Measurements from ENCODE around the gene LRRN2. TPM values are rescaled to one million over a fixed set of nuclear protein-coding genes. Genes with fewer than 3 reads are reported as not detected.

The LRRN2 gene
- total RNA-seq, 1 experiment from 2014 or later, result 4.6 TPM

DNA sequence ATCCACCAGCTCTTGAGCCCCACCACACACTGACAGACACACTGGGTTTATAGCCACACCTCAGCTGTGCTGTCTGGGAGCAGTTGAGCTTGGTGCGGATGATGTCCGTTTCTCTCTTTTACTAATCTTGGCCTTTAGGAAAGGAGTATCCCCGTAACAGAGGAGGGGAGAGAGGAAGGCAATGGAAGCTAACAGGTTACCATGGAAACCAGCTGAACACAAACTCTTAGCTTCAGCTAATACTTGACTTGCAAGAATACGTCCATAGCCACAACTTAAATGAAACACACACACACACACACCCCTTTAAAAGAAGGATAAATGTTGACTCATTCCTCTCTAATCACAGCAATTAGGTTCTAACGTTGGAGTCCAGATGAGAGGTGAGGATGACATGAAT is 28.0 kb upstream of the LRRN2 start:
- Histone ChIP-seq H3K79me2 (ENCODE audit: low read depth) (no peaks in the 10 kb centered on the region), H3K4me1 (replicated peaks; ENCODE audit: insufficient read depth) (peaks cover 6% of the 10 kb centered on the region), H3K9me2 (ENCODE audit: insufficient read depth) (no peaks in the 10 kb centered on the region), H4K20me1 (ENCODE audit: insufficient read depth) (no peaks in the 10 kb centered on the region), H3F3A (ENCODE audit: insufficient read depth, low read depth) (peaks cover 6% of the 10 kb centered on the region; the same call in 1 of the 2 replicates), H2AFZ (no peak overlapping the region), H3K27ac (no peak overlapping the region), H3K9me3 (ENCODE audit: insufficient read depth, low read depth) (no peaks in the 10 kb centered on the region), H3K4me2 (no peak overlapping the region), H3K36me3 (ENCODE audit: low read depth) (no peaks in the 10 kb centered on the region), H3K4me3 (no peak overlapping the region), H3K27me3 (ENCODE audit: insufficient read depth, low read depth) (peaks cover 5% of the 10 kb centered on the region; the same call in 1 of the 2 replicates)
- intact Hi-C loops (cut with micrococcal nuclease; ENCODE audit: unreplicated experiment), result no loop called here
- no TSS peak for BruUV-seq (replicated peaks)
- ChIA-PET POLR2A (ENCODE audit: unreplicated experiment) (no interaction called here), CTCF (no interaction called here)
- DNase-seq, result no peak
- no peak for TF ChIP-seq EZH2 (IDR thresholded peaks at IDR 0.05; ENCODE audit: low read depth)
- TF ChIP-seq, protein P1, sequence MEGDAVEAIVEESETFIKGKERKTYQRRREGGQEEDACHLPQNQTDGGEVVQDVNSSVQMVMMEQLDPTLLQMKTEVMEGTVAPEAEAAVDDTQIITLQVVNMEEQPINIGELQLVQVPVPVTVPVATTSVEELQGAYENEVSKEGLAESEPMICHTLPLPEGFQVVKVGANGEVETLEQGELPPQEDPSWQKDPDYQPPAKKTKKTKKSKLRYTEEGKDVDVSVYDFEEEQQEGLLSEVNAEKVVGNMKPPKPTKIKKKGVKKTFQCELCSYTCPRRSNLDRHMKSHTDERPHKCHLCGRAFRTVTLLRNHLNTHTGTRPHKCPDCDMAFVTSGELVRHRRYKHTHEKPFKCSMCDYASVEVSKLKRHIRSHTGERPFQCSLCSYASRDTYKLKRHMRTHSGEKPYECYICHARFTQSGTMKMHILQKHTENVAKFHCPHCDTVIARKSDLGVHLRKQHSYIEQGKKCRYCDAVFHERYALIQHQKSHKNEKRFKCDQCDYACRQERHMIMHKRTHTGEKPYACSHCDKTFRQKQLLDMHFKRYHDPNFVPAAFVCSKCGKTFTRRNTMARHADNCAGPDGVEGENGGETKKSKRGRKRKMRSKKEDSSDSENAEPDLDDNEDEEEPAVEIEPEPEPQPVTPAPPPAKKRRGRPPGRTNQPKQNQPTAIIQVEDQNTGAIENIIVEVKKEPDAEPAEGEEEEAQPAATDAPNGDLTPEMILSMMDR (conservative IDR thresholded peaks at IDR 0.05), result no peak

DNA sequence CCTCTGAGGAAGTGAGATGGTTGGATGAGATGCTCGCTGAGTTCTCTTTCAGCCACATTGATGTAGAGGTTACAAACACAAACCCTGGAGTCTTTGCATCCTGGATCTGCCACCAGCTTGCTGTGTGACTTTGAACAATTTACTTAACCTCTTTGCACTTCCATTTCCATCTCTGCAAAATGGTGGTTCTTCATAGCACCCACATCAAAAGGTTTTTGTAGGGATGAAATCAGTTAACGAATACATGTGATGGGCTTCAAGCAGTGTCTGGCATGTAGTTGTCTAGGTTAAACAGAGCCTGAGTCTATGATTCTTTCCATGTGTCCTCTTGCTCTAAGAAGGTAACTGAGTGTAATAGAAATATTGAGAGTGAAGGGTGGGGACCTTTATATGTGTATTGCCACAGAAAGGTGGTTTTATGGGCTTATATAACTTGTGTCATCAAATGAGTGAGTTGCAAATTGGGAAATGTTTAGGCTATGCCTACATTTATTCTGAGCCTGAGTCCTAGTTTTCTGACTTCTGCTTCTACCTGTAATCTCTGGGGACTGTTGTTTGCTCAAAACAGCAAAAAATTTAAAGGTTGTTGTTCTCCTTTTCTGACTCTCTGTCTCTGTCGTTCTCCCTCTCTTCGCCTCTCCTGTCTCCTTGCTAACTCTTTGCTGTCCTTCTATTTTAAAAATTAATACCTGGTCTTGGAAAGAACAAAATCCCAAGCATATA is 27.3 kb upstream of the LRRN2 start:
- Histone ChIP-seq H3K4me3 (no peak overlapping the region), H3K79me2 (ENCODE audit: low read depth) (no peaks in the 10 kb centered on the region), H3K9me2 (ENCODE audit: insufficient read depth) (no peaks in the 10 kb centered on the region), H3K36me3 (ENCODE audit: low read depth) (no peaks in the 10 kb centered on the region), H4K20me1 (ENCODE audit: insufficient read depth) (no peaks in the 10 kb centered on the region), H3F3A (ENCODE audit: insufficient read depth, low read depth) (peaks cover 9% of the 10 kb centered on the region), H3K27me3 (ENCODE audit: insufficient read depth, low read depth) (peaks cover 5% of the 10 kb centered on the region; the same call in 1 of the 2 replicates), H3K27ac (no peak overlapping the region), H2AFZ (no peak overlapping the region), H3K4me1 (replicated peaks; ENCODE audit: insufficient read depth) (peaks cover 9% of the 10 kb centered on the region), H3K9me3 (ENCODE audit: insufficient read depth, low read depth) (no peaks in the 10 kb centered on the region), H3K4me2 (no peak overlapping the region)
- intact Hi-C loops (cut with micrococcal nuclease; ENCODE audit: unreplicated experiment), result no loop called here
- BruUV-seq (replicated peaks), result no TSS peak
- ChIA-PET CTCF (no interaction called here), POLR2A (ENCODE audit: unreplicated experiment) (no interaction called here)
- TF ChIP-seq EZH2 (IDR thresholded peaks at IDR 0.05; ENCODE audit: low read depth), result no peak
- TF ChIP-seq, protein P1 (conservative IDR thresholded peaks at IDR 0.05), result no peak
- no peak for DNase-seq

DNA sequence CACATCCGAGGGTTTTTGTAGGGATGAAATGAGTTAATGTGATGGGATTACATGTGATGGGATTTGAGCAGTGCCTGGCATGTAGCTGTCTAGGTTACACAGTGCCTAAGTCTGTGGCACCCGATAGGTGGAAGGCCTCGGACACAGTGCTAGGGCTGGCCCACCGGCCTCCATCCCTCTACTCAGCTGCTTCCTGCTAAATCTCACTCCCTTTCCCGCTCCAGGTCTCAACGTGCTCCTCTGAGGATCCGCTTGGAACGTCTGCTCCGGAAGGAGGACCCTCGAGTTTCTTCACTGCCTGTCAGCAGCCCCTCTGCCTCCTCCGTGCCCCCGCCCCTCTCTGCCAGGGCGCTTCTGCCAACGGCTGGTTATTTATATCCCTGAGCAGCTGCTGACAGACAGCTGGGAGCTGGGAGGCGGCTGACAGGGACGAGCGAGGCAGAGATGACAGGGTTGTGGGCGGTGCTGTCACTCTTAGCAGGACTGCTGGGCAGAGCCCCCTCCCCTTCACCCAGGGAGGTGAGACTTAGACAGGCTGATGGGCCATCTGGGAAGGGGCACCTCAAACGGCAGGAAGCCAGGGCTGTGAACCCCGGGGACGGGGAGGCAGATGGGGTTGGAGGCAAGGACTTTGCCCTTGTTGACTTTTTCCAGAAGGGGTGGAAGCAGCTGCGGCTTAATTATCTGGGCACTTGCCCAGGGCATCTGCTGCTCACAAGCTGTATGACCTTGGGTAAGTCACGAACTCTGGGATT is 26.6 kb upstream of the LRRN2 start:
- no peak overlapping the region for H3K4me3 ChIP-seq
- no peaks in the 10 kb centered on the region for H3K79me2 ChIP-seq (ENCODE audit: low read depth)
- no peaks in the 10 kb centered on the region for H3K9me3 ChIP-seq (ENCODE audit: insufficient read depth, low read depth)
- H3K27ac ChIP-seq, result no peak overlapping the region
- TF ChIP-seq, protein P1 (conservative IDR thresholded peaks at IDR 0.05), result no peak
- TF ChIP-seq EZH2 (IDR thresholded peaks at IDR 0.05; ENCODE audit: low read depth), result no peak
- peaks cover 10% of the 10 kb centered on the region for H3F3A ChIP-seq (ENCODE audit: insufficient read depth, low read depth)
- POLR2A ChIA-PET (ENCODE audit: unreplicated experiment), result no interaction called here
- DNase-seq, result no peak
- no TSS peak for BruUV-seq (replicated peaks)
- H3K36me3 ChIP-seq (ENCODE audit: low read depth), result no peaks in the 10 kb centered on the region
- no peak overlapping the region for H3K4me2 ChIP-seq
- no peak overlapping the region for H2AFZ ChIP-seq
- peaks cover 9% of the 10 kb centered on the region for H3K4me1 ChIP-seq (replicated peaks; ENCODE audit: insufficient read depth)
- H3K9me2 ChIP-seq (ENCODE audit: insufficient read depth), result no peaks in the 10 kb centered on the region
- H4K20me1 ChIP-seq (ENCODE audit: insufficient read depth), result no peaks in the 10 kb centered on the region
- H3K27me3 ChIP-seq (ENCODE audit: insufficient read depth, low read depth), result peaks cover 5% of the 10 kb centered on the region; the same call in 1 of the 2 replicates
- CTCF ChIA-PET, result no interaction called here
- intact Hi-C loops (cut with micrococcal nuclease; ENCODE audit: unreplicated experiment), result no loop called here

Data from PC-9 (cell line).